Measurements from ENCODE around the gene MAFG.
"Not testable (repeated sequence)": the region's sequence is repeated elsewhere in the genome, so short reads cannot be mapped to it uniquely, and the experiment has no call there.

MAFG gene

GRCh38 chr17:81954131-81955057 is 26.9 kb upstream of the MAFG start:
- peaks cover 11 to 13% of the 10 kb centered on the region in 2 experiments for H3K4me1 ChIP-seq (ENCODE audit: control insufficient read depth in 1 of 2, insufficient read depth in 2 of 2, low read length in 2 of 2)
- no peak overlapping the region for H4K91ac ChIP-seq (ENCODE audit: low read depth, low read length)
- H3K27me3 ChIP-seq (ENCODE audit: insufficient read depth, low read length), result peaks cover 4% of the 10 kb centered on the region
- H2BK5ac ChIP-seq (ENCODE audit: low read depth, low read length, poor library complexity), result no peak overlapping the region
- no peak overlapping the region for H3K4me3 ChIP-seq (ENCODE audit: low read depth, low read length)
- no CpG with 5 or more reads among the region's 19 CpGs for WGBS (ENCODE audit: extremely low coverage, insufficient coverage, insufficient read length)
- no peak overlapping the region for H3K14ac ChIP-seq (ENCODE audit: low read length)
- no peak overlapping the region for H3K23ac ChIP-seq (ENCODE audit: low read length)
- no peak overlapping the region for H2AFZ ChIP-seq (ENCODE audit: insufficient read depth, low read length, poor library complexity)
- no peak overlapping the region for H4K8ac ChIP-seq (ENCODE audit: low read depth, low read length)
- no peaks in the 10 kb centered on the region for H3K9me3 ChIP-seq (ENCODE audit: insufficient read depth, low read depth, low read length)
- H3K79me2 ChIP-seq (ENCODE audit: control insufficient read depth, insufficient read depth, low read length, poor library complexity), result no peaks in the 10 kb centered on the region
- no peak overlapping the region for H2AK5ac ChIP-seq (ENCODE audit: low read length)
- peak in 1 of 2 donors; percentile 66 for DNase-seq
- peaks cover 2% of the 10 kb centered on the region for H3K79me1 ChIP-seq (ENCODE audit: low read length)
- no peak overlapping the region for H3K18ac ChIP-seq (ENCODE audit: low read length)
- H3K4ac ChIP-seq (ENCODE audit: low read depth, low read length), result no peak overlapping the region
- peaks cover 0 to 3% of the 10 kb centered on the region in 2 experiments for H3K36me3 ChIP-seq (ENCODE audit: control insufficient read depth in 1 of 2, insufficient read depth in 2 of 2, low read length in 2 of 2)
- H2BK120ac ChIP-seq (ENCODE audit: insufficient read depth, low read length, poor library complexity), result no peak overlapping the region
- H3K4me2 ChIP-seq (ENCODE audit: low read length), result no peak overlapping the region
- H3K27ac ChIP-seq (ENCODE audit: low read depth, low read length), result no peak overlapping the region
- H2BK12ac ChIP-seq (ENCODE audit: low read length), result no peak overlapping the region
- no peak overlapping the region for H4K12ac ChIP-seq (ENCODE audit: low read depth, low read length)
- H3K9ac ChIP-seq (ENCODE audit: low read length), result no peak overlapping the region

- not testable (repeated sequence) for H2AFZ ChIP-seq (ENCODE audit: insufficient read depth, low read length, poor library complexity); H3K9ac ChIP-seq (ENCODE audit: low read length); H2AK5ac ChIP-seq (ENCODE audit: low read length); H3K4me2 ChIP-seq (ENCODE audit: low read length); H3K18ac ChIP-seq (ENCODE audit: low read length); H4K8ac ChIP-seq (ENCODE audit: low read depth, low read length); H3K36me3 ChIP-seq (ENCODE audit: control insufficient read depth in 1 of 2, insufficient read depth in 2 of 2, low read length in 2 of 2); H2BK120ac ChIP-seq (ENCODE audit: insufficient read depth, low read length, poor library complexity); H3K9me3 ChIP-seq (ENCODE audit: insufficient read depth, low read depth, low read length); H3K27me3 ChIP-seq (ENCODE audit: insufficient read depth, low read length); H2BK12ac ChIP-seq (ENCODE audit: low read length); H3K4ac ChIP-seq (ENCODE audit: low read depth, low read length); H3K79me2 ChIP-seq (ENCODE audit: control insufficient read depth, insufficient read depth, low read length, poor library complexity); H4K91ac ChIP-seq (ENCODE audit: low read depth, low read length); H3K23ac ChIP-seq (ENCODE audit: low read length); H3K79me1 ChIP-seq (ENCODE audit: low read length); H4K12ac ChIP-seq (ENCODE audit: low read depth, low read length); H2BK5ac ChIP-seq (ENCODE audit: low read depth, low read length, poor library complexity); H3K14ac ChIP-seq (ENCODE audit: low read length); H3K4me1 ChIP-seq (ENCODE audit: control insufficient read depth in 1 of 2, insufficient read depth in 2 of 2, low read length in 2 of 2); H3K4me3 ChIP-seq (ENCODE audit: low read depth, low read length); H3K27ac ChIP-seq (ENCODE audit: low read depth, low read length)
- DNase-seq, result peak; percentile 81 to 90
- no CpG with 5 or more reads among the region's 5 CpGs for WGBS (ENCODE audit: extremely low coverage, insufficient coverage, insufficient read length)
These were observed 25.9 kb upstream of the MAFG start for GRCh38 chr17:81953443-81953842.

- Histone ChIP-seq H3K4me3 (ENCODE audit: low read depth, low read length) (no peak overlapping the region), H2BK5ac (ENCODE audit: low read depth, low read length, poor library complexity) (no peak overlapping the region), H2BK120ac (ENCODE audit: insufficient read depth, low read length, poor library complexity) (no peak overlapping the region), H3K4ac (ENCODE audit: low read depth, low read length) (no peak overlapping the region), H2AFZ (ENCODE audit: insufficient read depth, low read length, poor library complexity) (no peak overlapping the region), H4K12ac (ENCODE audit: low read depth, low read length) (no peak overlapping the region), H3K23ac (ENCODE audit: low read length) (no peak overlapping the region), H3K14ac (ENCODE audit: low read length) (no peak overlapping the region), H3K4me2 (ENCODE audit: low read length) (no peak overlapping the region), H3K4me1 (ENCODE audit: control insufficient read depth in 1 of 2, insufficient read depth in 2 of 2, low read length in 2 of 2) (peaks cover 9% of the 10 kb centered on the region in 2 experiments), H3K9ac (ENCODE audit: low read length) (no peak overlapping the region), H3K27ac (ENCODE audit: low read depth, low read length) (no peak overlapping the region), H3K79me2 (ENCODE audit: control insufficient read depth, insufficient read depth, low read length, poor library complexity) (no peaks in the 10 kb centered on the region), H3K27me3 (ENCODE audit: insufficient read depth, low read length) (no peaks in the 10 kb centered on the region), H3K36me3 (ENCODE audit: control insufficient read depth in 1 of 2, insufficient read depth in 2 of 2, low read length in 2 of 2) (peaks cover 0 to 3% of the 10 kb centered on the region in 2 experiments), H3K18ac (ENCODE audit: low read length) (no peak overlapping the region), H3K79me1 (ENCODE audit: low read length) (no peaks in the 10 kb centered on the region), H4K8ac (ENCODE audit: low read depth, low read length) (no peak overlapping the region), H2BK12ac (ENCODE audit: low read length) (no peak overlapping the region), H2AK5ac (ENCODE audit: low read length) (no peak overlapping the region), H4K91ac (ENCODE audit: low read depth, low read length) (no peak overlapping the region), H3K9me3 (ENCODE audit: insufficient read depth, low read depth, low read length) (peaks cover 3% of the 10 kb centered on the region)
- no CpG with 5 or more reads among the region's 16 CpGs for WGBS (ENCODE audit: extremely low coverage, insufficient coverage, insufficient read length)
- peak; percentile 79 to 82 for DNase-seq
These were observed 25.3 kb upstream of the MAFG start for GRCh38 chr17:81952792-81953228.

- H3K4me2 ChIP-seq (ENCODE audit: low read length), result no peak overlapping the region
- peak; percentile 70 to 81 for DNase-seq
- no CpG with 5 or more reads among the region's 13 CpGs for WGBS (ENCODE audit: extremely low coverage, insufficient coverage, insufficient read length)
- no peak overlapping the region for H3K23ac ChIP-seq (ENCODE audit: low read length)
- H3K9ac ChIP-seq (ENCODE audit: low read length), result no peak overlapping the region
- H3K9me3 ChIP-seq (ENCODE audit: insufficient read depth, low read depth, low read length), result peaks cover 3% of the 10 kb centered on the region
- no peak overlapping the region for H3K4ac ChIP-seq (ENCODE audit: low read depth, low read length)
- H2BK12ac ChIP-seq (ENCODE audit: low read length), result no peak overlapping the region
- no peak overlapping the region for H4K8ac ChIP-seq (ENCODE audit: low read depth, low read length)
- H2AFZ ChIP-seq (ENCODE audit: insufficient read depth, low read length, poor library complexity), result no peak overlapping the region
- H3K79me1 ChIP-seq (ENCODE audit: low read length), result no peaks in the 10 kb centered on the region
- peaks cover 6 to 8% of the 10 kb centered on the region in 2 experiments for H3K4me1 ChIP-seq (ENCODE audit: control insufficient read depth in 1 of 2, insufficient read depth in 2 of 2, low read length in 2 of 2)
- H3K18ac ChIP-seq (ENCODE audit: low read length), result no peak overlapping the region
- no peak overlapping the region for H4K12ac ChIP-seq (ENCODE audit: low read depth, low read length)
- no peak overlapping the region for H2AK5ac ChIP-seq (ENCODE audit: low read length)
- no peak overlapping the region for H3K27ac ChIP-seq (ENCODE audit: low read depth, low read length)
- H3K14ac ChIP-seq (ENCODE audit: low read length), result no peak overlapping the region
- H2BK5ac ChIP-seq (ENCODE audit: low read depth, low read length, poor library complexity), result no peak overlapping the region
- H3K79me2 ChIP-seq (ENCODE audit: control insufficient read depth, insufficient read depth, low read length, poor library complexity), result no peaks in the 10 kb centered on the region
- H3K27me3 ChIP-seq (ENCODE audit: insufficient read depth, low read length), result no peaks in the 10 kb centered on the region
- H2BK120ac ChIP-seq (ENCODE audit: insufficient read depth, low read length, poor library complexity), result no peak overlapping the region
- no peak overlapping the region for H3K4me3 ChIP-seq (ENCODE audit: low read depth, low read length)
- no peak overlapping the region for H4K91ac ChIP-seq (ENCODE audit: low read depth, low read length)
- H3K36me3 ChIP-seq (ENCODE audit: control insufficient read depth in 1 of 2, insufficient read depth in 2 of 2, low read length in 2 of 2), result peaks cover 0 to 3% of the 10 kb centered on the region in 2 experiments
These were observed 24.5 kb upstream of the MAFG start for GRCh38 chr17:81951785-81952684.
